Stomach (tissue), 4 donors: Measurements from ENCODE around the gene HEBP1.

Experiments
- CTCF ChIP-seq, 7 experiments: fragments of 450-650 bp in 4 of 7; fragments of 200-600 bp in 3 of 7; sonication (generic) in 3 of 7; IDR thresholded peaks; one replicate each; pipeline ENCODE4 v1.5.1; 2016 to 2019; ENCODE audit warnings: antibody characterized with exemption in 7 of 7, control low read depth in 2 of 7, mild to moderate bottlenecking in 1 of 7
- POLR2AphosphoS5 ChIP-seq, 3 donors: sonication (generic); formaldehyde crosslinking; IDR thresholded peaks; one replicate each; pipeline ENCODE4 v1.6.1; 2016; ENCODE audit warnings: antibody characterized with exemption in 3 of 3

GRCh38 chr12:13008741-13009380 lies 8.8 kb upstream of the HEBP1 start:
- TF ChIP-seq CTCF (IDR thresholded peaks at IDR 0.05) (no peak), POLR2AphosphoS5 (IDR thresholded peaks at IDR 0.05) (no peak)
